NCI-H128 (cell line): ENCODE results near the gene MTX3.

Experiments
- DNase-seq: peaks from one replicate; lab custom pipeline; 2025; ENCODE audit not compliant: unreplicated experiment; lab: John Stamatoyannopoulos, UW

MTX3 gene

GRCh38 chr5:79990598-79991507, at the start of gene MTX3:
TSS of gene MTX3 (minus strand) at chr5:79991262. CDS start at chr5:79991238, 24 bp downstream.
- DNase-seq, result peak; percentile 63

- DNase-seq, result no peak
Observed at GRCh38 chr5:80039650-80040049, 48.6 kb upstream of the MTX3 start.

GRCh38 chr5:80037366-80037765, 46.3 kb upstream of the MTX3 start:
- no peak for DNase-seq

- no peak for DNase-seq
Observed at GRCh38 chr5:80036615-80037014, 45.6 kb upstream of the MTX3 start.

GRCh38 chr5:80035839-80036238, 44.8 kb upstream of the MTX3 start:
- DNase-seq, result no peak

GRCh38 chr5:80034962-80035821, 44.1 kb upstream of the MTX3 start, which contains the start of gene THBS4:
TSS of gene THBS4 (plus strand) at chr5:80035348. CDS start at chr5:80035538, 190 bp downstream.
- DNase-seq, result no peak

GRCh38 chr5:80034559-80034958, 43.5 kb upstream of the MTX3 start:
- DNase-seq, result no peak

- DNase-seq, result no peak
Observed at GRCh38 chr5:80033513-80033912, 42.5 kb upstream of the MTX3 start.

GRCh38 chr5:80031109-80031508, 40.0 kb upstream of the MTX3 start:
- no peak for DNase-seq

- no peak for DNase-seq
Observed at GRCh38 chr5:80026841-80027240, 35.8 kb upstream of the MTX3 start.

GRCh38 chr5:80025069-80025468, 34.0 kb upstream of the MTX3 start:
- DNase-seq, result no peak

GRCh38 chr5:80010754-80011392, 19.8 kb upstream of the MTX3 start:
- no peak for DNase-seq

- DNase-seq, result no peak
Observed at GRCh38 chr5:80008995-80009765, 18.1 kb upstream of the MTX3 start.

GRCh38 chr5:80002677-80003076, 11.6 kb upstream of the MTX3 start:
- no peak for DNase-seq

GRCh38 chr5:79999722-80000121, 8.7 kb upstream of the MTX3 start:
- DNase-seq, result no peak

GRCh38 chr5:79992891-79993657, 2.0 kb upstream of the MTX3 start:
- no peak for DNase-seq

GRCh38 chr5:79990205-79990597, 861 bp downstream of the MTX3 start:
- DNase-seq, result no peak

- DNase-seq, result no peak
Observed at GRCh38 chr5:79986260-79986659, 4.8 kb downstream of the MTX3 start.

- DNase-seq, result no peak
Observed at GRCh38 chr5:79985288-79985687, 5.8 kb downstream of the MTX3 start.

- DNase-seq, result no peak
Observed at GRCh38 chr5:79984363-79984762, 6.7 kb downstream of the MTX3 start.
